ENCODE measurements around the gene MAST4. TPM values are rescaled to one million over a fixed set of nuclear protein-coding genes. Genes with fewer than 3 reads are reported as not detected.

MAST4 gene
- total and polyA plus RNA-seq, 2 of the 8 experiments (the other 6 are each of a cell fraction or from before 2014, with no cell fraction given): 1.5 to 2.6 TPM

GRCh38 chr5:67047160-67047559 is 451.0 kb downstream of the MAST4 start:
- DNase-seq (ENCODE audit: low read depth in 1 of 2, low spot score in 2 of 2) (no peak), FAIRE-seq (no peak)
- H3K23ac ChIP-seq (ENCODE audit: insufficient read length): no peak overlapping the region
- ChIA-PET POLR2A (ENCODE audit: partially characterized antibody) (no interaction called here), CTCF (ENCODE audit: partially characterized antibody) (interaction anchor here (0.7 to 1.3 kb wide), 4 partner anchors 12 to 103 kb away, joined by 3 to 5 read pairs (median 3); no protein-coding TSS in a partner anchor)
- no peaks in the 10 kb centered on the region for H3K79me1 ChIP-seq (ENCODE audit: low read depth, low read length)
- H4K20me1 ChIP-seq (replicated peaks in 1 of 2; ENCODE audit: control insufficient read depth in 1 of 2, insufficient read depth in 2 of 2, low read length in 2 of 2): no peaks in the 10 kb centered on the region
- no peak overlapping the region for H2BK120ac ChIP-seq (replicated peaks; ENCODE audit: low read depth, low read length)
- no peak overlapping the region for H3K18ac ChIP-seq (ENCODE audit: extremely low read depth, low read length)
- H3K9ac ChIP-seq (replicated peaks in 1 of 4; ENCODE audit: extremely low read depth in 1 of 4, low read depth in 3 of 4, low read length in 3 of 4): no peak overlapping the region
- H3K56ac ChIP-seq (replicated peaks; ENCODE audit: insufficient read length, low read depth, low read length): no peak overlapping the region
- no peak overlapping the region for H3K27ac ChIP-seq (ENCODE audit: low read depth, low read length)
- H3K27me3 ChIP-seq (replicated peaks in 1 of 4; ENCODE audit: control insufficient read depth in 3 of 4, extremely low read depth in 1 of 4, insufficient read depth in 3 of 4, low read length in 3 of 4): peaks cover 0 to under 1% (median 0%) of the 10 kb centered on the region in 4 experiments; a peak in 2 of 7 replicates
- H3K4me3 ChIP-seq (ENCODE audit: extremely low read depth in 1 of 4, insufficient read depth in 2 of 4, low read depth in 3 of 4, low read length in 4 of 4): no peak overlapping the region
- no peaks in the 10 kb centered on the region for H3K79me2 ChIP-seq (ENCODE audit: control insufficient read depth in 1 of 2, insufficient read depth in 2 of 2, low read length in 2 of 2)
- no peaks in the 10 kb centered on the region for H3K9me3 ChIP-seq (ENCODE audit: insufficient read depth in 2 of 2, low read depth in 1 of 2, low read length in 1 of 2)
- H4K8ac ChIP-seq (ENCODE audit: extremely low read depth, insufficient read depth, low read length): no peak overlapping the region
- TF ChIP-seq SIRT6 (IDR thresholded peaks at IDR 0.05; ENCODE audit: low read length): no peak
- TF ChIP-seq CBX8 (IDR thresholded peaks at IDR 0.05; ENCODE audit: borderline replicate concordance, low read depth, low read length): no peak
- TF ChIP-seq TAF7 (optimal IDR thresholded peaks at IDR 0.05; ENCODE audit: borderline replicate concordance, low read depth, low read length): no peak
- no peak for TF ChIP-seq TEAD4 (IDR thresholded peaks at IDR 0.05; ENCODE audit: low read depth, low read length)
- TF ChIP-seq SAP30 (IDR thresholded peaks at IDR 0.05; ENCODE audit: insufficient read depth, insufficient replicate concordance, low read length): no peak
- no peak for TF ChIP-seq SP1 (IDR thresholded peaks at IDR 0.05; ENCODE audit: low read depth, low read length)
- no peak for TF ChIP-seq RNF2 (IDR thresholded peaks at IDR 0.05; ENCODE audit: borderline replicate concordance, low read depth, low read length, missing control alignments, poor library complexity, severe bottlenecking)
- TF ChIP-seq KDM1A (IDR thresholded peaks at IDR 0.05; ENCODE audit: borderline replicate concordance, low read length): no peak
- no peaks in the 10 kb centered on the region for H3K36me3 ChIP-seq (ENCODE audit: control insufficient read depth in 2 of 4, insufficient read depth in 4 of 4, low read length in 3 of 4)
- no peak overlapping the region for H3K4me2 ChIP-seq (ENCODE audit: insufficient read depth in 1 of 2, low read depth in 2 of 2, low read length in 2 of 2)
- H2BK12ac ChIP-seq (ENCODE audit: low read depth, low read length): no peak overlapping the region
- no peak overlapping the region for H2BK5ac ChIP-seq (ENCODE audit: low read depth, low read length)
- no peak overlapping the region for H2BK15ac ChIP-seq (ENCODE audit: low read length)
- H2BK20ac ChIP-seq (ENCODE audit: low read length): 0 out of 2 replicates have a peak overlapping the region, but pooled peaks have one; percentile 13
- no peak overlapping the region for H3K14ac ChIP-seq (ENCODE audit: insufficient read length)
- no peak overlapping the region for H4K91ac ChIP-seq (replicated peaks; ENCODE audit: insufficient read length, low read length)
- no peaks in the 10 kb centered on the region for H3K23me2 ChIP-seq (ENCODE audit: low read depth, low read length)
- H4K5ac ChIP-seq (ENCODE audit: insufficient read length, low read depth, low read length): no peak overlapping the region
- H2AFZ ChIP-seq (ENCODE audit: low read length): no peak overlapping the region
- H3K4ac ChIP-seq (replicated peaks; ENCODE audit: insufficient read length, low read depth, low read length): no peak overlapping the region
- peak overlapping the region; percentile 26; the same call in 1 of the 2 replicates for H2AK5ac ChIP-seq (ENCODE audit: low read depth, low read length)
- H3K4me1 ChIP-seq (replicated peaks in 1 of 4; ENCODE audit: control insufficient read depth in 3 of 4, insufficient read depth in 4 of 4, low read length in 3 of 4): peaks cover 0 to 4% (median under 1%) of the 10 kb centered on the region in 4 experiments; a peak in 3 of 7 replicates
- 87% methylated on average over 1 of the region's 1 CpG; no CpG with 5 or more reads in 1 of the 2 experiments for WGBS, 2 experiments (ENCODE audit: extremely low coverage in 1 of 2, insufficient coverage in 1 of 2, insufficient read length in 1 of 2, insufficient replicate concordance in 2 of 2, low coverage in 1 of 2, low lambda C conversion rate in 2 of 2, missing lambda C conversion rate in 1 of 2)

Data from H1 (cell line).